HG03565 (cell line): Measurements from ENCODE around the gene UBE2B.
A peak's percentile ranks its signal among the peaks of the same experiment; 100 is the strongest.
"Not testable (repeated sequence)": the region's sequence is repeated elsewhere in the genome, so short reads cannot be mapped to it uniquely, and the experiment has no call there.

Experiments used
- ATAC-seq: cut with Tn5 transposase; IDR thresholded peaks from one replicate; pipeline ENCODE4 v1.9.1; 2021; ENCODE audit warnings: mild to moderate bottlenecking, moderate library complexity; ENCODE audit not compliant: unreplicated experiment

UBE2B gene

DNA sequence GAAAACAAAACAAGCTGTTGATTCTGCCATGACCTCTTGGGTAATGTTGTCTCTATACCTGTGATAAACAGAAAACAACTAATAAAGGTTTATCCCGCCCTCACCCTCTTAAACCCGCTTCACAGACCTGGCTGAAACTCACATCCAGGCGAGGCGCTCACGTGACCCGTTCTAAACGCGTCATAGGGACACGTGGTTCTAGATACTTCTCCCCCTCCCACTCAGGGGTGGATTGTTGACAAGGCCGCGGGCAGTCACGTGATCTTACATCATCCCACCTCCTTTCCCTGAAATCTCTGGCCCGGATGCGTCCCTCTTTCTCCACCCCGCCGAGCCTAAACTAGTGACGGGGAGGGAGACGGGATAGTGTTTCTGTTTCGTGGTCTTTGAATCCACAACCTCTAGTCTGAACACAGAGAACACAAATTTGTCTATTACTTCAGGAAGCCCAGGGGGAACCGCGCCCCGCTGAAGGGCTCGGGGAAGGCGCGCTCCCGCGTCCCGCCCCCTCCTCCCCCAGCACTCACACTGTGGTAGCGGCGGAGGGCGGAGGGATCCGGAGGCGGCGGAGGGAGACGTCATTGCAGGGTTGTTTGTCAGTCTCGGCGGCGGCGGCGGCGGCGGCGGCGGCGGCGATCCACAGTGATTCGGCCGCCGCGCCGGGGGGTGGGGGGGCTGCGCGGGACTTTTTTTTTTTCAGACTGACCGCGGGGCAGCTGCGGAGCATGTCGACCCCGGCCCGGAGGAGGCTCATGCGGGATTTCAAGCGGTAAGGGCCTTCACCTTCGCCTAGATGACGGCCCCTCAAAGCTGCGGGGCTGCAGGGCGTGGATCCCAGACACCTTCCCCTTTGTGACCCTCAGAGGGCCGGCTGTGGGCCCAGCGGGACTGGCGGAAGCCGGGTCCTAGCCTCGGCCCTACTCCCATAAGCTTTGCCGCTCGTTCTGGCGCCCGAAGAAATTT lies at the start of gene UBE2B:
Gene UBE2B, plus strand, starts transcription at position 699 of the 963 bp plus-strand sequence. Its CDS starts 27 bp downstream, at position 726.
- peak; percentile 64 for ATAC-seq

GRCh38 chr5:134327327-134327726 lies 44.0 kb upstream of the UBE2B start:
- no peak for ATAC-seq

- no peak for ATAC-seq
Observed at GRCh38 chr5:134328619-134329018, 42.8 kb upstream of the UBE2B start.

DNA sequence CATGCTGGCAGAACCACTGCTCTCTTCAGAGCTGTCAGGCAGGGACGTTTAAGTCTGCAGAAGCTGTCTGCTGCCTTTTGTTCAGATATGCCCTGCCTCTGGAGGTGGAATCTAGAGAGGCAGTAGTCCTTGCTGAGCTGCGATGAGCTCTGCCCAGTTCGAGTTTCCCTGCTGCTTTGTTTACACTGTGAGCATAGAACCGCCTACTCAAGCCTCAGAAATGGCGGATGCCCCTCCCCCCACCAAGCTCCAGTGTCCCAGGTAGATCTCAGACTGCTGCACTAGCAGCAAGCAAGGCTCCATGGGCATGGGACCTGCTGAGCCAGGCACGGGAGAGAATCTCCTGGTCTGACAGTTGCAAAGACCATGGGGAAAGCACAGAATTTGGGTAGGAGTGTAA lies 34.5 kb upstream of the UBE2B start:
- not testable (repeated sequence) for ATAC-seq

DNA sequence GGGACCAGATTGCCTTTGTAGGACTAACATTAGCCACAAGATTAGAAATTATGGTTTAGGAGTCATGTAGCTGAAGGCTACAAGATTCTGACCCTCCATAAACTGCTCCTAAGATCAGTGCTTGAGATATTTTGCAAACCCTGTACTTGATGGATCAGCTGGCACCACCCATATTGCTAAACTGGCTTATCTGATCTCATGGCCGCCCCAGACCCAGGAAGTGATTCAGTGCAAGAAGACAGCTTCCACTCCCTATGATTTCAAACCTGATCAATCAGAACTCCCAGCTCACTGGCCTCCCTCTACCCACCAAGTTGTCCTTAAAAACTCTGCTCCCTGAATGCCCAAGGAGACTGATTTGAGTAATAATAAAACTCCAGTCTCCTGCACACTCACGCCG lies 27.9 kb upstream of the UBE2B start:
- ATAC-seq, result not testable (repeated sequence)

DNA sequence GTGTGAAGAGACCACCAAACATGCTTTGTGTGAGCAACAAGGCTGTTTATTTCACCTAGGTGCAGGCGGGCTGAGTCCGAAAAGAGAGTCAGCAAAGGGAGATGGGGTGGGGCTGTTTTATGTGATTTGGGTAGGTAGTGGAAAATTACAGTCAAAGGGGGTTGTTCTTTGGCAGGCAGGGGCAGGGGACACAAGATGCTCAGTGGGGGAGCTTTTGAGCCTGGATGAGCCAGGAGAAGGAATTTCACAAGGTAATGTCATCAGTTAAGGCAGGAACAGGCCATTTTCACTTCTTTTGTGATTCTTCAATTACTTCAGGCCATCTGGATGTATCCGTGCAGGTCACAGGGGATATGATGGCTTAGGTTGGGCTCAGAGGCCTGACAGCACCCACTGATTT lies 25.9 kb upstream of the UBE2B start:
- ATAC-seq, result not testable (repeated sequence)

GRCh38 chr5:134345996-134346395 lies 25.4 kb upstream of the UBE2B start:
- no peak for ATAC-seq

- ATAC-seq, result no peak
Observed at GRCh38 chr5:134349463-134349862, 21.9 kb upstream of the UBE2B start.

GRCh38 chr5:134355681-134356080 lies 15.7 kb upstream of the UBE2B start:
- ATAC-seq, result no peak

- ATAC-seq, result no peak
Observed at GRCh38 chr5:134365604-134366003, 5.8 kb upstream of the UBE2B start.

DNA sequence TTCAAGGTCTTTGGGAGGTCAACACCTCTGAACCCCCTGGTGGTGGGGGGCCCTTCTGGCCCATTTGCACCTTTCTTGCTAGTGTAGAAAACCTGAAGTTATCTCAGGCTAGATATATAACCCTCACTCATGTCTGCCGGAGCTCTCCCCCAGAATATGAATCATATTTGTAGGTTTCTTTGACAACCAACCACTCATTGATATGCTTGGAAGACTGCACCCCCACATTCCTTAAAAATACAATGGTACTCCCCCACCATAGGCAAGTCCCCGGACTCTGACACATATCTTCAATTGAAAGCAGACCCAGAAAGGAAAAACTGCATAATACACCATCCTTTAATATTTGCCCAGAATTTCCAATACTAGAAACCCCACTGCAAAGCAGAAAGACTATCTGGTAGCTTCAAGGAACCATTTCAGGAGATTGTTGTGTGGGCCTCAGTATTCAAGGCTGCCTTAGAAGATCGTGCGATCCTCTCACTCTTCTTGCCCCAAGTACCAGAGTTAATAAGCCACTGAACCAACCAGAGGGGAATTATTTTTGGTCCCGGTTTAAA lies 978 bp upstream of the UBE2B start:
- peak; percentile 1 for ATAC-seq

DNA sequence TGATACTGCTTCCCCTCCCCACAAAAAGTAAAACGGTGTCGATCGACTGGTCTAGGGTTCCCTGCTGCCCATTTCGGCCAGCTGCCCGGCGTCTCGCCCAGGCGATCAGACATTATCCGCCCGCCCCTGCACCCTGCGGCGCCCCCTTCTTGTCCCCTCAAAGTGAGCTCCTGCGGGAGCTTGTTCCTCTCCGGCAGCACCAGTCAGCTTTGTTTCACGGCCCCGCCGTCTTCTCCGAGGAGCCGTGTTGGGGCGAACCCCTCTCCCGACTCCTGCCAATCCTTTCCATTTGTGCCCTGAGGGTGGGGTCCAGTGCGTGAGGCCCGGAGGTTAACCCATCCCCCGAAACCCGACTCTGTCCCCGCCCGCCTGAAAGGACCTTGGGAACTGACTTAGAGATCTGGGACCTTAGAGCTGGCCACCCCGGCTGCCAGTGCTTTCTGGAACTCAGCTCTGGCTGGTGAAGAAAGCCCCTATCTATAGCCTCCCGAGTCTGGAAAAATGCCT lies 518 bp downstream of the UBE2B start:
- ATAC-seq, result no peak

DNA sequence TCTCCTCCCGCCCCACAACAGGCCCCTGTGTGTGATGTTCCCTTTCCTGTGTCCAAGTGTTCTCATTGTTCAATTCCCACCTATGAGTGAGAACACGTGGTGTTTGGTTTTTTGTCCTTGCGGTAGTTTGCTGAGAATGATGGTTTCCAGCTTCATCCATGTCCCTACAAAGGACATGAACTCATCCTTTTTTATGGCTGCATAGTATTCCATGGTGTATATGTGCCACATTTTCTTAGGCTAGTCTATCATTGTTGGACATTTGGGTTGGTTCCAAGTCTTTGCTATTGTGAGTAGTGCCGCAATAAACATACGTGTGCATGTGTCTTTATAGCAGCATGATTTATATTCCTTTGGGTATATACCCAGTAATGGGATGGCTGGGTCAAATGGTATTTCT lies 2.3 kb downstream of the UBE2B start:
- not testable (repeated sequence) for ATAC-seq

DNA sequence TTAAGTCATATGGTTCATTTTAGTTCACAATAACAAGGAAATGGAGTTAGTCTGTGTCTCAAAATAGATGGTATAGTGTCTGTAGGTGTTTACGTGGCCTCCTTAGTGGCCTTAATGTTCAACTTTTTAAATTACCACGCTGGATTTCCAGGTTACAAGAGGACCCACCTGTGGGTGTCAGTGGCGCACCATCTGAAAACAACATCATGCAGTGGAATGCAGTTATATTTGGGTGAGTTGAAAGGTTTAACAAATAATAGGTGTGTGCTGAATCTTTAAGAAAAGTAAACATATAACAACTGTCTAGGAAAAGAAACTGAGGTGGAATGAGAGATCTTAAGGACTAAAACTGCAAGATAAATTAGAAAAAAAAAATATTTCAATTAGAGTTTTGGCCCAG lies 2.9 kb downstream of the UBE2B start:
- no peak for ATAC-seq

DNA sequence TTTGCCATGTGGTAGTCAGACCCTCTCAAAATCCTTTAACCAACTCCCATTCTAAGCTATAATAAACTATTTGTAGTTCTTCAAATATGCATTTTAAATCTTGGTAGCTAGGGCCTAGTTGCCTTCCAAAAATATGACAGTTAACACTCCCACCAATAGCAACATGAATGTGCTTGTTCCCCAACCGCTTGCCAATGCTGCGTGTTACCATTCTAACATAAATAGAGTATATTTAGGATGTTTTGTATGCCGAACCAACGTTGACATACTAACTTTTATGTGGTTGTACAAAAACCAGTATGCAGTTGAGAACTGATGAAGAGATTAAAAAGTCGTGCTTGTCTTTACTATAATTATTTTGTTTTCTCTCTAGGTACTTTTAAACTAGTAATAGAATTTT lies 9.0 kb downstream of the UBE2B start:
- no peak for ATAC-seq

DNA sequence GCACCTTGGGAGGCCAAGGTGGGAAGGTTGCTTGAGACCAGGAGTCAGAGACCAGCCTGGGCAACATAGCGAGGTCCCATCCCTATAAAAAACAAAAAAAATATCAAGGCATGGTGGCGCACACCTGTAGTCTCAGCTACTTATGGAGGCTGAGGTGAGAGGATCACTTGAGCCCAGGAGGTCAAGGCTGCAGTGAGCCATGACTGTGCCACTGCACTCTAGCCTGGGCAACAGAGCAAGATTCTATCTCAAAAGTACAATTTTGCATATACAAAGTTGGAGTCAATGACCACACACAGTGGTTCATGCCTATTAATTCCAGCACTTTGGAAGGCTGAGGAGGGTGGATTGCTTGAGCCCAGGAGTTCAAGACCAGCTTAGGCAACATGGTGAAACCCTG lies 10.8 kb downstream of the UBE2B start:
- ATAC-seq, result not testable (repeated sequence)

DNA sequence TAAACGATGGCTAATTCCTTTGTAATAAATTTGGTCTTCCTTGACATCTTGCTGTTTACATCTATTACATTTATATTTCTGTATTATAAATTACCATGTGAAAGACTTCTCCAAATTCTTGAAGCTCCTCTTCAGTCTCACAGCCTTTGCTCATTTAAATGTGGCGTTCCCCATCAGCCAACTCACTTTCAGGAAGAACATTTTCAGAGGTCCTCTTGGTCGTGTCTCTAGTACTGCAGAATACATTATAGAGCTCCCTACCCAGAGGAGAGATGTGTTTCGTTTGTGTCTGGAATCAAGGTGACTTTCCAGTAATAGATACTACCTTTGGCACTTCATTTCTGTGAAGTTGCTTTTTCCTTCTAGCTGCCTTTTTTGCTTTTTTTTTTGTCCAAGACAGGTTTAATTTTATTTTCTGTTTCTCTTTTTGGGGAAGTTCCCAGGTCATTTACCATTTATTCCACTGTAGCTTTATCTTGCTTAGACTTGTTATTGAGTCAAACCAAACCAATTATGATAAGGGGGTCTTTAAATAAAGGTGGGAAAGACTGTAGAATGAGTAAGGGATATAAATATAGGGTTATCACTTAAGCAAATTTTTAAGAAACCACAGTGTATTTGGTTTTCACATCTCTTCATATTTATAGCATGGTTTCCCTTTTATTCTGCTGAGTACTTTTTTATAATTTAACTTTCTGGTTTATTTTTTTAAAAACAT lies 12.8 kb downstream of the UBE2B start:
- ATAC-seq, result no peak

- no peak for ATAC-seq
Observed at GRCh38 chr5:134387443-134387842, 16.1 kb downstream of the UBE2B start.

DNA sequence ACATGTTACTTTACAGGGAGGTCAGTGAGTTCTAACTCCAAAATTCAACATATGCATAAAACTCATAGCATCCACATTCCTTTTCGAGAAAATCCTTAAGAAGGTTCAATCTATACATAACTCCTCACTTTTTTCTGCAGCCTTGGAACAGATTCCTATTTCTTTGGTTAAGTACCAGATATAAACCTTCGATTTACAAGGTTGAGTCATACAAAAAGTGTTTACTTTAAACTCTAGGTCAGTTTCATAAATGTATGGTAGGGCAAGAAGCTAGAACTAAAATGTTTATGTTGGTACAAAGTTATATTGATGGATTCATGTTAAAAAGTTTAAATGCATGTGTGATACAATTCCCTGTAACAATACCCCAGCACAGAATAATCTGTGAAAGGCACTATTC lies 20.9 kb downstream of the UBE2B start:
- ATAC-seq, result no peak

DNA sequence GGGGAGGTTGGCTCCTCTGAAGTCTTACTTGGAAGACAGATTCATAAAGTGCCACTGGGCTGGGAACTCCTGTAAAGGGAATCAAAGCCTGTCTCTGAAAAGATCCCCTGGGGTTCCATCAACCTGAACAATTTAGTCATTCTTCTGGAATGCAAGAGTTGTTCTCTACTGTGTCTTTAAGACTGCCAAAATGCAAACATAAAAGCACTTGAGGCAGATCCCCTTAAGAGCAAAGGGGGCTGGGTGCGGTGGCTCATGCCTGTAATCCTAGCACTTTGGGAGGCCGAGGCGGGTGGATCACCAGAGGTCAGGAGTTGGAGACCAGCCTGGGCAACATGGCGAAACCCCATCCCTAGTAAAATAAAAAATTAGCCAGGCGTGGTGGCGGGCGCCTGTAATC lies 23.6 kb downstream of the UBE2B start:
- ATAC-seq, result no peak

- ATAC-seq, result no peak
Observed at GRCh38 chr5:134396274-134396673, 24.9 kb downstream of the UBE2B start.
